Measurements from ENCODE around the gene RECQL5. TPM values are rescaled to one million over a fixed set of nuclear protein-coding genes. Genes with fewer than 3 reads are reported as not detected.
A peak's percentile ranks its signal among the peaks of the same experiment; 100 is the strongest.
"Not testable (repeated sequence)": the region's sequence is repeated elsewhere in the genome, so short reads cannot be mapped to it uniquely, and the experiment has no call there.

The RECQL5 gene
- total RNA-seq, 4 donors from 2014 or later, result 23.2 to 51.9 (median 34.7) TPM

DNA sequence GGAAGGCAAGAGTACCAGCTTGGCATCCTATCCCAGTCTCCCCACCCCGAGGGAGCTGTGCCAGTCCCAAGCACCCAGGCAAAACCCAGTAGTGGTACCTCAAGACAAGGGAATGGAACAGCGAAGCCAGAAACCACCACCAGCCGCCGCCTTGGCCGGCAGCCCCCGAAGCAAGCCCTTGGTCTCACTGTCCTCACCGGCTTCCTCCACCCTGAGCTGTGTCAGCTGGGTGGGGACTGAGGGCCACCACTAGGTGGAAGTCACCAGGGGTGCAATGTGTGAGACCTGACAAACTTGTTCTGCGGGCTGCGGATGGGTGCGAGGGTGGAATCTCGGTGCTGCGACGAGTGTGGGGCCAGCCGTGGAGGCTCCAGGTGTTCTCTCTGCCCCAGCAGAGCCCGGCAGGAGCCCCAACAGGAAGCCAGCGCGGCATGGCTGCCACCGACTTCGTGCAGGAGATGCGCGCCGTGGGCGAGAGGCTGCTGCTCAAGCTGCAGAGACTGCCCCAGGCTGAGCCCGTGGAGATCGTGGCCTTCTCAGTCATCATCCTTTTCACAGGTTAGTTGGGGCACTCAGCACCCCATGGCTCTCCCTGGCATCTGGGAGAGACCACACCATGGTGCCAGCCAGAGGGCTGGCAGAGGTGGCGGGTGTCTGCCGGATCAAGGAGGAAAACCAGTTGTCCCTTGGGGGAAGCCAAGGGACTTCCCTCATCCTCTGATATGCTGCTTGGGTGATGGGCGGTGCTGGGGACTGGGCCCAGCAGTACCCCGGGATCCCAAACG, 27.0 kb downstream of the RECQL5 start:
- WGBS, 2 donors, result 86 to 90% methylated on average over 14 to 28 of the region's 30 CpGs
- no peak for DNase-seq (ENCODE audit: low spot score in 2 of 2)
- TF ChIP-seq, protein P1, sequence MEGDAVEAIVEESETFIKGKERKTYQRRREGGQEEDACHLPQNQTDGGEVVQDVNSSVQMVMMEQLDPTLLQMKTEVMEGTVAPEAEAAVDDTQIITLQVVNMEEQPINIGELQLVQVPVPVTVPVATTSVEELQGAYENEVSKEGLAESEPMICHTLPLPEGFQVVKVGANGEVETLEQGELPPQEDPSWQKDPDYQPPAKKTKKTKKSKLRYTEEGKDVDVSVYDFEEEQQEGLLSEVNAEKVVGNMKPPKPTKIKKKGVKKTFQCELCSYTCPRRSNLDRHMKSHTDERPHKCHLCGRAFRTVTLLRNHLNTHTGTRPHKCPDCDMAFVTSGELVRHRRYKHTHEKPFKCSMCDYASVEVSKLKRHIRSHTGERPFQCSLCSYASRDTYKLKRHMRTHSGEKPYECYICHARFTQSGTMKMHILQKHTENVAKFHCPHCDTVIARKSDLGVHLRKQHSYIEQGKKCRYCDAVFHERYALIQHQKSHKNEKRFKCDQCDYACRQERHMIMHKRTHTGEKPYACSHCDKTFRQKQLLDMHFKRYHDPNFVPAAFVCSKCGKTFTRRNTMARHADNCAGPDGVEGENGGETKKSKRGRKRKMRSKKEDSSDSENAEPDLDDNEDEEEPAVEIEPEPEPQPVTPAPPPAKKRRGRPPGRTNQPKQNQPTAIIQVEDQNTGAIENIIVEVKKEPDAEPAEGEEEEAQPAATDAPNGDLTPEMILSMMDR (IDR thresholded peaks at IDR 0.05), result no peak
- TF ChIP-seq POLR2A (IDR thresholded peaks at IDR 0.05) (no peak), EP300 (IDR thresholded peaks at IDR 0.05) (no peak)

GRCh38 chr17:75639327-75639726, 27.6 kb downstream of the RECQL5 start:
- Histone ChIP-seq H3K36me3 (peaks cover 0 to 62% (median 0%) of the 10 kb centered on the region in 3 donors), H3K4me3 (no peak overlapping the region), H3K9me3 (no peaks in the 10 kb centered on the region), H3K27ac (peak overlapping the region in 1 of 4 donors; percentile 16), H3K27me3 (no peaks in the 10 kb centered on the region), H3K4me1 (peaks cover 0 to 20% (median 7%) of the 10 kb centered on the region in 4 donors)
- DNase-seq (ENCODE audit: low spot score in 2 of 2), result no peak
- WGBS, 2 donors, result 83 to 85% methylated on average over 3 of the region's 3 CpGs
- TF ChIP-seq POLR2A (IDR thresholded peaks at IDR 0.05) (no peak), EP300 (IDR thresholded peaks at IDR 0.05) (no peak)
- TF ChIP-seq, protein P1 (IDR thresholded peaks at IDR 0.05), result no peak

More for the DNA sequence above, 27.0 kb downstream of the RECQL5 start:
- no peak overlapping the region for H3K4me3 ChIP-seq
- H3K27ac ChIP-seq, result peak overlapping the region in 1 of 4 donors; percentile 16
- peaks cover 0 to 19% (median 6%) of the 10 kb centered on the region in 4 donors for H3K4me1 ChIP-seq
- peaks cover 0 to 62% (median 0%) of the 10 kb centered on the region in 3 donors for H3K36me3 ChIP-seq
- no peaks in the 10 kb centered on the region for H3K27me3 ChIP-seq
- H3K9me3 ChIP-seq, result no peaks in the 10 kb centered on the region

GRCh38 chr17:75638893-75639292, 28.1 kb downstream of the RECQL5 start:
- H3K4me1 ChIP-seq, result peaks cover 0 to 24% (median 11%) of the 10 kb centered on the region in 4 donors
- no peaks in the 10 kb centered on the region for H3K9me3 ChIP-seq
- peak overlapping the region in 1 of 4 donors; percentile 16 for H3K27ac ChIP-seq
- TF ChIP-seq, protein P1 (IDR thresholded peaks at IDR 0.05), result no peak
- TF ChIP-seq POLR2A (IDR thresholded peaks at IDR 0.05), result no peak
- no peak for TF ChIP-seq EP300 (IDR thresholded peaks at IDR 0.05)
- 80 to 82% methylated on average over 11 to 12 of the region's 13 CpGs for WGBS, 2 donors
- peaks cover 0 to 61% (median 0%) of the 10 kb centered on the region in 3 donors for H3K36me3 ChIP-seq
- DNase-seq (ENCODE audit: low spot score in 2 of 2), result no peak
- H3K27me3 ChIP-seq, result no peaks in the 10 kb centered on the region
- H3K4me3 ChIP-seq, result no peak overlapping the region

- DNase-seq (ENCODE audit: low spot score in 2 of 2); H3K27me3 ChIP-seq; H3K9me3 ChIP-seq; H3K4me3 ChIP-seq: not testable (repeated sequence)
- 95 to 96% methylated on average over 12 of the region's 12 CpGs for WGBS, 2 donors
- Histone ChIP-seq H3K4me1 (peaks cover 0 to 33% (median 19%) of the 10 kb centered on the region in 4 donors), H3K36me3 (peaks cover 0 to 52% (median 0%) of the 10 kb centered on the region in 3 donors), H3K27ac (peak overlapping the region in 2 of 4 donors; percentile 93 to 95)
Observed at GRCh38 chr17:75638039-75638438, 28.9 kb downstream of the RECQL5 start.

DNA sequence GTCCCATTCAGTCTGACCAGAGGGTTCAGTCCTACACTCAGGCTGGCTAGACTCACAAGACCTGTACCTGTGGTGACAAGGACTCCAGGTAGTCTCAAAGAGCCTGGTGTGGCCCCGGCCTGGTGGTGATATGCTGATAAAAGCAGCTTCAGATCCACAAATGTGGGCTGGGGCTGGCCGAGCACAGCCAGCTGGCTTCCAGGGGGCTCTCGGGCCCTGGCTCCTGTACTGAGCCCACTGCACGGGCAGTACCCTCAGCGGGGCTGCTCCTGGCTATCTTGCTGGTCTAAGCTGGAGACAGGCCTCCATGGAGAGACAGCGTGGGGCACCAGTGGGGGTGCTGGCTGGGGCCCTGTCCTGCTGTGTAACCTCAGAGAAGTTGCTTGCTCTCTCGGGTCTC, 29.4 kb downstream of the RECQL5 start:
- no peaks in the 10 kb centered on the region for H3K9me3 ChIP-seq

GRCh38 chr17:75637143-75637538, 29.8 kb downstream of the RECQL5 start:
- H3K36me3 ChIP-seq, result peaks cover 0 to 46% (median 0%) of the 10 kb centered on the region in 3 donors
- WGBS, 2 donors, result 29 to 31% methylated on average over 13 of the region's 13 CpGs
- no peak for DNase-seq (ENCODE audit: low spot score in 2 of 2)

More for the DNA sequence above, 29.4 kb downstream of the RECQL5 start:
- TF ChIP-seq EP300 (IDR thresholded peaks at IDR 0.05), result no peak
- H3K36me3 ChIP-seq, result peaks cover 0 to 49% (median 0%) of the 10 kb centered on the region in 3 donors
- H3K4me3 ChIP-seq, result peak overlapping the region in 1 of 4 donors; percentile 2
- no peak for DNase-seq (ENCODE audit: low spot score in 2 of 2)
- no peaks in the 10 kb centered on the region for H3K27me3 ChIP-seq
- H3K27ac ChIP-seq, result peak overlapping the region; percentile 21 to 95 (median 58)
- WGBS, 2 donors, result 73 to 84% methylated on average over 6 to 7 of the region's 7 CpGs
- peaks cover 0 to 38% (median 22%) of the 10 kb centered on the region in 4 donors for H3K4me1 ChIP-seq

More at GRCh38 chr17:75637143-75637538, 29.8 kb downstream of the RECQL5 start:
- peak overlapping the region in 2 of 4 donors; percentile 2 to 13 for H3K4me3 ChIP-seq
- no peaks in the 10 kb centered on the region for H3K9me3 ChIP-seq
- peak overlapping the region; percentile 21 to 95 (median 58) for H3K27ac ChIP-seq
- TF ChIP-seq EP300 (IDR thresholded peaks at IDR 0.05) (no peak), POLR2A (IDR thresholded peaks at IDR 0.05) (no peak)
- TF ChIP-seq, protein P1 (IDR thresholded peaks at IDR 0.05), result no peak
- H3K27me3 ChIP-seq, result no peaks in the 10 kb centered on the region
- H3K4me1 ChIP-seq, result peaks cover 0 to 42% (median 25%) of the 10 kb centered on the region in 4 donors

Measured in tibial nerve (tissue), 4 donors.